Urinary bladder (tissue), 4 donors: Measurements from ENCODE around the gene DNMBP. TPM values are rescaled to one million over a fixed set of nuclear protein-coding genes. Genes with fewer than 3 reads are reported as not detected.
"Not testable (repeated sequence)": the region's sequence is repeated elsewhere in the genome, so short reads cannot be mapped to it uniquely, and the experiment has no call there.

Experiments
- DNase-seq: peaks from one replicate; pipeline ENCODE4 v3.0.0-alpha.2; 2015; ENCODE audit errors: extremely low spot score
- H3K27ac ChIP-seq: one replicate; pipeline ENCODE4 v1.5.1; 2013; ENCODE audit warnings: low read depth, mild to moderate bottlenecking, moderate library complexity
- H3K36me3 ChIP-seq: one replicate; pipeline ENCODE4 v1.6.1; 2013; ENCODE audit warnings: mild to moderate bottlenecking, moderate library complexity; ENCODE audit not compliant: insufficient read depth
- H3K4me1 ChIP-seq: one replicate; pipeline ENCODE4 v1.6.1; 2013; ENCODE audit warnings: mild to moderate bottlenecking, moderate library complexity; ENCODE audit not compliant: insufficient read depth
- H3K4me3 ChIP-seq: one replicate; pipeline ENCODE4 v1.5.1; 2013; ENCODE audit warnings: low read depth, low read length
- WGBS: extraction: QIAGEN DNeasy Blood & Tissue Kit; methylation state at CpG from one replicate; pipeline ENCODE4 v1.1.7; 2013; 5-methylcytosine and 5-hydroxymethylcytosine counted together
- polyA plus RNA-seq: library from polyadenylated mRNA; stranded (reverse); fragments of 200-250 nt; gene quantifications from one replicate; pipeline ENCODE4 v1.2.3, GENCODE V29; 2013
- total RNA-seq: library from RNA; depleted of rRNA; stranded (reverse); fragments of >200 nt; gene quantifications from one replicate; pipeline ENCODE4 v1.2.3, GENCODE V29; 2014
- donor health status: healthy with polysubstance abuse.
- donor health status: healthy.

DNMBP gene
- total and polyA plus RNA-seq, 2 donors: 26.2 to 31.8 TPM

- 98% methylated on average over 6 of the region's 6 CpGs for WGBS
- H3K4me1 ChIP-seq: no peaks in the 10 kb centered on the region
Observed at GRCh38 chr10:99915414-99915813, 94.3 kb downstream of the DNMBP start.

DNA sequence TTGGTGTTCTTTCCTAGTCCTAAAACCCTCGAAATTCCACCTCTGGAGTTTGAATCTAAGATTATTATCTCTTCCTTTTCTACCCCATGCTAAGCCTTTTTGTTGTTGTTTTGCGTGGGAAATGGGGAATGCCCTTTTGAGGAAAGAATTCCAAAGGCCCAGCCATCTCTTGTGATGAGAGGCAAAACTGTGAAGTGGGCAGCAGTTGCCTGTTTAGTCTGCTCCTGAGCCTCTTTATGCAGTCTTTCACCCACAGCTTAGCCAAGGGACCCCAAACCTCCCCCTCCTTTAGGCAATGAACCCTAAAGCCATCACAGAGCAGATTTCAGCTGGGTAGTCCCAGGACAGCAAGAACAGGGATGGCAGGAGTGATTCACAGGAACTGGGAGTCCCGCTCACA lies 95.5 kb downstream of the DNMBP start:
- WGBS: 83% methylated on average over 3 of the region's 3 CpGs
- H3K4me1 ChIP-seq: no peaks in the 10 kb centered on the region
- H3K27ac ChIP-seq: no peak overlapping the region
- no peak overlapping the region for H3K4me3 ChIP-seq
- peaks cover 3% of the 10 kb centered on the region for H3K36me3 ChIP-seq
- DNase-seq: no peak

More at GRCh38 chr10:99915414-99915813, 94.3 kb downstream of the DNMBP start:
- Histone ChIP-seq H3K36me3 (peaks cover 3% of the 10 kb centered on the region), H3K4me3 (no peak overlapping the region), H3K27ac (no peak overlapping the region)
- no peak for DNase-seq

GRCh38 chr10:99913831-99914235 lies 95.9 kb downstream of the DNMBP start:
- Histone ChIP-seq H3K4me3 (no peak overlapping the region), H3K36me3 (peaks cover 3% of the 10 kb centered on the region), H3K4me1 (no peaks in the 10 kb centered on the region), H3K27ac (no peak overlapping the region)
- no peak for DNase-seq
- WGBS: 74% methylated on average over 9 of the region's 9 CpGs

GRCh38 chr10:99912041-99912440 lies 97.7 kb downstream of the DNMBP start:
- no peak for DNase-seq
- no peaks in the 10 kb centered on the region for H3K4me1 ChIP-seq
- H3K36me3 ChIP-seq: peaks cover 3% of the 10 kb centered on the region
- no peak overlapping the region for H3K27ac ChIP-seq
- H3K4me3 ChIP-seq: no peak overlapping the region

DNA sequence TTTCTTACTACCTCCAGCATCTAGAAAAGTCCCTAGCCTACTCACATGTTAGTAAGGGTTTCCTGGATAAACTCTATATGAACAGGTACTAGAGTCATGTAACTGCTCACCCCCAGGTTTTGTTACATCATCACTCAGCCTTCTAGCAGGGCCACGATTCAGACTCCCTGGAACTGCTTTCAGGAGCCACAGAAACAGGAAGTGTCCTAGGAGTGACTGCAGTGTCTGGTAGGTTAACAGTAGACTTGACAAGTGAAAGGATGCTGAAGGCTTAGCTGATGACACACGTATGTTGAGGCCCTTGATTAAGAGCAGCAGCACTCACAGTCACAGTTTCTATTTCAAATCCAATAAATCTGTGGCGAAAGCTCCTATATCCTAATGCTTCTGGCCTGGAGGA lies 101.2 kb downstream of the DNMBP start:
- Histone ChIP-seq H3K36me3 (peaks cover 4% of the 10 kb centered on the region), H3K4me3 (no peak overlapping the region), H3K27ac (no peak overlapping the region), H3K4me1 (no peaks in the 10 kb centered on the region)
- 76% methylated on average over 3 of the region's 3 CpGs for WGBS
- no peak for DNase-seq

DNA sequence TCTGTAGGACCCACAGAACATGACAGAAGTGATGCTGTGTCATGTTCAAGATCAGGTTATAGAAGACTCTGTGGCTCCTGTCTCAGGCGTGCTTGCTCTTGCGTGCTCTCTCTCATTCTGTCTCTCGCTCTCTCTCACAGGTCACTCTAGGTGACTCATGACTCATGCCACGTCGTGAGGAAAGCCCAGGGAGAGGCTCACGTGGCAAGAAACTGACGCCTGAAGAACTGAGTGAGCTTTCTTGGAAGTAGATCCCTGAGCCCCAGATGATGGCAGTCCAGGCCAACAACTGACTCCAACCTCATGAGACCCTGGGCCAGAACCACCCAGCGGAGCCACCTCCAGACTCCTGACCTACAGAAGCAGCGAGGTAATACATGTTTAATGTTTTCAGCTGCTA lies 103.3 kb downstream of the DNMBP start:
- H3K4me3 ChIP-seq: no peak overlapping the region
- no peaks in the 10 kb centered on the region for H3K4me1 ChIP-seq
- no peak overlapping the region for H3K27ac ChIP-seq
- DNase-seq: no peak
- 50% methylated on average over 9 of the region's 9 CpGs for WGBS
- H3K36me3 ChIP-seq: peaks cover 4% of the 10 kb centered on the region

GRCh38 chr10:99905971-99906370 lies 103.8 kb downstream of the DNMBP start:
- H3K4me3 ChIP-seq: no peak overlapping the region
- 80% methylated on average over 3 of the region's 3 CpGs for WGBS
- no peaks in the 10 kb centered on the region for H3K4me1 ChIP-seq
- no peak overlapping the region for H3K27ac ChIP-seq
- no peak for DNase-seq
- peaks cover 4% of the 10 kb centered on the region for H3K36me3 ChIP-seq

DNA sequence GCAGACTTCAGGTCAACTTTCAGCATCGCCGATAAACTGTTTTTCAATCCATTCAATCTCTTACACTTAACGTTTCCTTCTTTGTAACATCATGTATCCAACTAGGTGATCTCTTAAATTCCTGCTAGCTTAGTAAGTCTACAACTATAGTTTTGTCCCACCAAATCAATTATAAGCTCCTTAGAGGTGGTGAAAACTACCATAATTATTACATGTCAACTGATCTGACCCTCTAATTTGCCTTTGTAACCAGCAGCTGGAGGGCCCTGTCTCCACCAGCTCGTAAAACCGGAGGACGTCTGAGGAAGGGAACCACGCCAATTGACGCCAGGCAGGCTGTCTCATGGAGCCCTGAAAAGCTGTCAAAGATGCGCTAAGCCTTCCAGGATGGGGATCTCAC lies 113.9 kb downstream of the DNMBP start:
- H3K4me3 ChIP-seq: no peak overlapping the region
- H3K27ac ChIP-seq: no peak overlapping the region
- H3K36me3 ChIP-seq: peaks cover 11% of the 10 kb centered on the region
- no peak for DNase-seq
- H3K4me1 ChIP-seq: no peaks in the 10 kb centered on the region
- WGBS: 67% methylated on average over 9 of the region's 9 CpGs

DNA sequence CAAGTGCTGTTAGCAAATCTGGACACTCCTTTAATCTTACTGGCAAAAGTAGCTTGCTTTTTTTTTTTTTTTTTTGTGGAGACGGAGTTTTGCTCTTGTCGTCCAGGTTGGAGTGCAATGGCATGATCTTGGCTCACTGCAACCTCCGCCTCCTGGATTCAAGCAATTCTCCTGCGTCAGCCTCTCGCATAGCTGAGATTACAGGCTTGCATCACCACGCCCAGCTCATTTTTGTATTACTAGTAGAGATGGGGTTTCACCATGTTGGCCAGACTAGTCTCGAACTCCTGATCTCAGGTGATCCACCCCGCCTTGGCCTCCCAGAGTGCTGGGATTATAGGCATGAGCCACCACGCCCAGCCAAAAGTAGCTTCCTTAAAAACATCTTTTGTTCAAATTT lies 114.7 kb downstream of the DNMBP start:
- not testable (repeated sequence) for DNase-seq, H3K4me1 ChIP-seq, H3K27ac ChIP-seq, H3K4me3 ChIP-seq
- peaks cover 11% of the 10 kb centered on the region for H3K36me3 ChIP-seq
- WGBS: 84% methylated on average over 9 of the region's 9 CpGs

- DNase-seq: no peak
- Histone ChIP-seq H3K36me3 (peaks cover 12% of the 10 kb centered on the region), H3K4me3 (no peak overlapping the region), H3K4me1 (no peaks in the 10 kb centered on the region), H3K27ac (no peak overlapping the region)
- WGBS: 85% methylated on average over 4 of the region's 4 CpGs
Observed at GRCh38 chr10:99894613-99895012, 115.1 kb downstream of the DNMBP start.

DNA sequence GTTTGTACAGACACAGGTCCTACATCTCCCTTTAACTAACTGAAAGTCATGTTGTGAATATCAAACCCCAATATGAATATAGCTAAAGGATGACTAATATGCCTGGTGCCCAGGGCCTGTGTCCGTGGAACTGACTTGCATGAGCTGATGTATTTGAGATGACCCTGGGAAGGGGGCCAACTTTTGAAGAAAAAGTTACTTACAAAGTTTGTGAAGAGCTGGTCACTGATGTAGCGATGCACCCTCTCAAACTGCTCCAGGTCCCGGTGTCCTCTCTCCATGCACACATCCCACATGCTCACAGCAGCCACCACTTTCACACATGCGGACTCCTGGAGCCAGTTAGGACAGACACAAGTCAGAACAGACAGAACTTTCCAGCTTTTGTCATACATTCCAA lies 121.1 kb downstream of the DNMBP start:
- no peak for DNase-seq
- peaks cover 9% of the 10 kb centered on the region for H3K36me3 ChIP-seq
- WGBS: 76% methylated on average over 4 of the region's 4 CpGs
- no peaks in the 10 kb centered on the region for H3K4me1 ChIP-seq
- H3K4me3 ChIP-seq: no peak overlapping the region
- no peak overlapping the region for H3K27ac ChIP-seq

DNA sequence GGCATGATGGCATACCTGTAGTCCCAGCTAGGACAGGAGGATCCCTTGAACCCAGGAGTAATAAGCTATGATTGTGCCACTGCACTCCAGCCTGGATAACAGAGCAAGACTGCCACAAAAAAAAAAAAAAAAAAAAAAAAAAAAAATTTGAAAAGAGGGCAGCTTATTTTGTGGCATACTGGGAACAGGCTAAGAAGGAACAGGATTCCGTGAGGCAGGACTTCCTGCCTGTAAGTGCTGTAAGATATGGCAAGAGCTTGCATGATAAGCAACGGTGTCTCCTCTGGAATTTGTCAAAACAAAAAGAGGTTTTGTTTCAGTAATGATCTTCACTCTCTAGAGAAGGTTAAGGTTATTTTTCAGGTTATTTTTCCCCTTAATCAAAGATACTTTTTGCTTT lies 126.2 kb downstream of the DNMBP start:
- Histone ChIP-seq H3K4me1 (no peaks in the 10 kb centered on the region), H3K36me3 (peaks cover 5% of the 10 kb centered on the region), H3K27ac (no peak overlapping the region), H3K4me3 (no peak overlapping the region)
- 59% methylated on average over 2 of the region's 2 CpGs for WGBS
- no peak for DNase-seq

GRCh38 chr10:99881371-99881770 lies 128.4 kb downstream of the DNMBP start:
- 93% methylated on average over 5 of the region's 5 CpGs for WGBS

DNA sequence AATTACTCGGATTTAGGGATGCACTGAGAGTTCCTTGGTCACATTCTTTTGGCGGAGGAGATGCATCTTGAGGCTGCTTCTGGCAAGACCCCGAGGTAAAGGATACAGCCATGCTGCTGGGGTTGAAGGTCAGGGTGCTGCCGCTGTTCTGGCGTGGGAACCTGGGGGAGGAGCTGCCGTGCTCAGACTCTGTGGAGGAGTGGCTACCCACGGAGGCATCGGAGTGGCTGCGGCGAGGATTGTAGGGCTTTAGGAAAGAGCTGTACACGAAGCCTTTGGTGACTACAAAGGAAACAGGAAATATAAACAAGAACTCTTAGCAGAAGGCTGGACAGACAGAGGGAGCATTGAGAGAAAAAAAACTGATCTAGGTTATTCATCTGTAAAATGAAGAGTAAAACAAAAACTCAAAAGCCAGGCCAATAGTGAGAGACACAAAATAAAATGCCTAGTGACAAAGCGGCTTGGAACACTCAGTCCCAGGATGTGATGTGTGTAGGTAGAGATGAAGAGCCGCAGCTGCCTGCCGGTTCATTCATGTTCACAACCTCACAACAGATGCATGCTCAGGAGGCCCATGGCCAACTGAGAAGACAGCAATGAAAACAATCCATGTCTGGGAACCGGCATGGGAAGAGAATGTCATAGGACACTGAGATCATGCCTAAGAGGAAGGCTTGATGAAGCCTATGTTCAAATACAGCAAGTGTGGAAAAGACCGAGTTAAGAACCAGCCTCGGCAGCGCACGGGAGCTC lies 129.5 kb downstream of the DNMBP start:
- peaks cover 3% of the 10 kb centered on the region for H3K36me3 ChIP-seq
- 62% methylated on average over 19 of the region's 19 CpGs for WGBS
- H3K4me1 ChIP-seq: no peaks in the 10 kb centered on the region
- no peak for DNase-seq
- no peak overlapping the region for H3K4me3 ChIP-seq
- H3K27ac ChIP-seq: peak overlapping the region; percentile 50

More at GRCh38 chr10:99881371-99881770, 128.4 kb downstream of the DNMBP start:
- H3K36me3 ChIP-seq: peaks cover 3% of the 10 kb centered on the region
- DNase-seq: no peak
- H3K4me1 ChIP-seq: no peaks in the 10 kb centered on the region
- no peak overlapping the region for H3K4me3 ChIP-seq
- no peak overlapping the region for H3K27ac ChIP-seq
